ENCODE results near the gene ZNF141. TPM values are rescaled to one million over a fixed set of nuclear protein-coding genes. Genes with fewer than 3 reads are reported as not detected.

Gene ZNF141
- total and polyA plus RNA-seq, 9 donors: 7.4 to 55.7 (median 39.6) TPM

GRCh38 chr4:328729-329128 is 8.9 kb upstream of the ZNF141 start:
- 84 to 88% (median 87%) methylated on average over 8 of the region's 8 CpGs for WGBS, 3 donors
- no peak overlapping the region for H3K4me3 ChIP-seq
- no peaks in the 10 kb centered on the region for H3K9me3 ChIP-seq
- no peaks in the 10 kb centered on the region for H3K4me1 ChIP-seq (ENCODE audit: insufficient read depth)
- TF ChIP-seq CTCF (IDR thresholded peaks at IDR 0.05) (no peak), POLR2A (IDR thresholded peaks at IDR 0.05) (no peak), EP300 (IDR thresholded peaks at IDR 0.05) (no peak)
- H3K27ac ChIP-seq: no peak overlapping the region
- intact Hi-C loops (cut with DNase I): no loop called here
- no peak for DNase-seq
- H3K36me3 ChIP-seq: no peaks in the 10 kb centered on the region
- H3K27me3 ChIP-seq: no peaks in the 10 kb centered on the region

GRCh38 chr4:335515-335914 is 2.1 kb upstream of the ZNF141 start:
- Histone ChIP-seq H3K27me3 (no peaks in the 10 kb centered on the region), H3K9me3 (no peaks in the 10 kb centered on the region), H3K27ac (peak overlapping the region in 1 of 2 donors; percentile 94), H3K36me3 (no peaks in the 10 kb centered on the region), H3K4me1 (ENCODE audit: insufficient read depth) (peaks cover 10% of the 10 kb centered on the region), H3K4me3 (no peak overlapping the region)
- DNase-seq: peak in 1 of 5 donors; percentile 24
- 52 to 59% (median 52%) methylated on average over 2 of the region's 2 CpGs for WGBS, 3 donors
- intact Hi-C loops (cut with DNase I): loop anchor here in 1 of 4 donors (5.0 kb wide), 2 partner anchors 162 to 337 kb away; partner anchors contain the start of genes ATP5ME, MYL5, PIGG and ZNF721
- no peak for TF ChIP-seq CTCF (IDR thresholded peaks at IDR 0.05)
- TF ChIP-seq POLR2A (IDR thresholded peaks at IDR 0.05): no peak
- no peak for TF ChIP-seq EP300 (IDR thresholded peaks at IDR 0.05)

- DNase-seq: peak; percentile 37 to 72 (median 60)
- WGBS, 3 donors: 3 to 12% (median 6%) methylated on average over 23 to 71 of the region's 71 CpGs
- no peaks in the 10 kb centered on the region for H3K9me3 ChIP-seq
- TF ChIP-seq EP300 (IDR thresholded peaks at IDR 0.05): no peak
- TF ChIP-seq CTCF (IDR thresholded peaks at IDR 0.05): no peak
- TF ChIP-seq POLR2A (IDR thresholded peaks at IDR 0.05): no peak
- intact Hi-C loops (cut with DNase I): loop anchor here in 1 of 4 donors (5.0 kb wide), 2 partner anchors 161 to 336 kb away; partner anchors contain the start of genes ATP5ME, MYL5, PIGG and ZNF721
- H3K4me3 ChIP-seq: peak overlapping the region; percentile 92
- H3K27me3 ChIP-seq: no peaks in the 10 kb centered on the region
- no peaks in the 10 kb centered on the region for H3K36me3 ChIP-seq
- peak overlapping the region; percentile 92 to 94 for H3K27ac ChIP-seq
- peaks cover 10% of the 10 kb centered on the region for H3K4me1 ChIP-seq (ENCODE audit: insufficient read depth)
Observed at GRCh38 chr4:336099-336892, 1.3 kb upstream of the ZNF141 start.

GRCh38 chr4:336893-337142 is 796 bp upstream of the ZNF141 start:
- intact Hi-C loops (cut with DNase I): loop anchor here in 1 of 4 donors (5.0 kb wide), 2 partner anchors 160 to 335 kb away; partner anchors contain the start of genes ATP5ME, MYL5, PIGG and ZNF721

More at GRCh38 chr4:336893-337142, 796 bp upstream of the ZNF141 start:
- no peaks in the 10 kb centered on the region for H3K27me3 ChIP-seq
- peaks cover 10% of the 10 kb centered on the region for H3K4me1 ChIP-seq (ENCODE audit: insufficient read depth)
- H3K27ac ChIP-seq: peak overlapping the region; percentile 92 to 94
- no peaks in the 10 kb centered on the region for H3K36me3 ChIP-seq
- TF ChIP-seq POLR2A (IDR thresholded peaks at IDR 0.05): no peak
- no peak for TF ChIP-seq CTCF (IDR thresholded peaks at IDR 0.05)
- TF ChIP-seq EP300 (IDR thresholded peaks at IDR 0.05): no peak
- 0 to 2% (median 0%) methylated on average over 12 to 18 of the region's 18 CpGs for WGBS, 3 donors
- no peaks in the 10 kb centered on the region for H3K9me3 ChIP-seq
- DNase-seq: peak in 1 of 5 donors; percentile 66
- H3K4me3 ChIP-seq: peak overlapping the region; percentile 92
